ENCODE measurements around the gene WDR74. TPM values are rescaled to one million over a fixed set of nuclear protein-coding genes. Genes with fewer than 3 reads are reported as not detected.

WDR74 gene
- total RNA-seq, 1 experiment from 2014 or later: 222 TPM

GRCh38 chr11:62835336-62835735 is 4.1 kb downstream of the WDR74 start:
- CTCF ChIA-PET: interaction anchor here (0.5 kb wide), 1 partner anchor 44 kb away, joined by 4 read pairs; no protein-coding TSS in a partner anchor
- H3K27ac ChIP-seq (ENCODE audit: low read length): no peak overlapping the region
- DNase-seq: no peak
- no peak overlapping the region for H3K4me2 ChIP-seq (ENCODE audit: low read length)
- H3F3A ChIP-seq (ENCODE audit: low read length, unreplicated experiment): peaks cover 2% of the 10 kb centered on the region
- no peak overlapping the region for H3K4me3 ChIP-seq (ENCODE audit: low read length)
- H3K9me2 ChIP-seq (replicated peaks; ENCODE audit: low read length): no peaks in the 10 kb centered on the region
- H3K9ac ChIP-seq (ENCODE audit: low read length): no peak overlapping the region
- H3K9me3 ChIP-seq (ENCODE audit: low read length): no peaks in the 10 kb centered on the region
- 0 out of 2 replicates have a peak, but pooled peaks cover 5% of the 10 kb centered on the region for H4K20me1 ChIP-seq (ENCODE audit: low read length)
- TF ChIP-seq EZH2phosphoT487 (IDR thresholded peaks at IDR 0.05; ENCODE audit: borderline replicate concordance, low read length) (no peak), CTCF (conservative IDR thresholded peaks at IDR 0.05; ENCODE audit: low read depth, low read length) (no peak), EZH2 (IDR thresholded peaks at IDR 0.05; ENCODE audit: low read length, unreplicated experiment) (no peak)
- ATAC-seq: no peak
- peaks cover 31% of the 10 kb centered on the region for H3K36me3 ChIP-seq (ENCODE audit: low read depth, low read length)
- no TSS peak for BruUV-seq (replicated peaks)
- H3K79me2 ChIP-seq (ENCODE audit: low read length): peaks cover 58% of the 10 kb centered on the region
- H3K27me3 ChIP-seq (ENCODE audit: low read length): no peaks in the 10 kb centered on the region
- no peak overlapping the region for H2AFZ ChIP-seq (ENCODE audit: low read length)
- POLR2A ChIA-PET (ENCODE audit: unreplicated experiment): no interaction called here
- intact Hi-C loops (cut with micrococcal nuclease): no loop called here
- peaks cover 19% of the 10 kb centered on the region for H3K4me1 ChIP-seq (ENCODE audit: insufficient read depth, low read length)

GRCh38 chr11:62832336-62833234 is 6.8 kb downstream of the WDR74 start, which contains the start of gene TEX54:
TEX54 (minus strand) TSS chr11:62832841.
- 0 out of 2 replicates have a peak, but pooled peaks cover 12% of the 10 kb centered on the region for H4K20me1 ChIP-seq (ENCODE audit: low read length)
- H3K4me1 ChIP-seq (ENCODE audit: insufficient read depth, low read length): peaks cover 22% of the 10 kb centered on the region
- H3K27ac ChIP-seq (ENCODE audit: low read length): peak within 1 kb of the TSS; percentile 75
- ChIA-PET CTCF (interaction anchor here (1.0 kb wide), 1 partner anchor 21 kb away, joined by 5 read pairs; no protein-coding TSS in a partner anchor), POLR2A (ENCODE audit: unreplicated experiment) (interaction anchor here (0.7 to 1.5 kb wide), 3 partner anchors 8 to 835 kb away, joined by 9 to 18 read pairs (median 11); partner anchors contain the start of gene ZBTB3)
- no peak for DNase-seq
- H3F3A ChIP-seq (ENCODE audit: low read length, unreplicated experiment): no peaks in the 10 kb centered on the region
- peak within 1 kb of the TSS; percentile 72 for H2AFZ ChIP-seq (ENCODE audit: low read length)
- peaks cover 59% of the 10 kb centered on the region for H3K79me2 ChIP-seq (ENCODE audit: low read length)
- H3K9ac ChIP-seq (ENCODE audit: low read length): peak within 1 kb of the TSS; percentile 85
- H3K9me2 ChIP-seq (replicated peaks; ENCODE audit: low read length): no peaks in the 10 kb centered on the region
- intact Hi-C loops (cut with micrococcal nuclease): loop anchor here (1.0 to 2.0 kb wide), 2 partner anchors 9 to 48 kb away; partner anchors contain the start of gene SLC3A2
- H3K27me3 ChIP-seq (ENCODE audit: low read length): no peaks in the 10 kb centered on the region
- TF ChIP-seq CTCF (conservative IDR thresholded peaks at IDR 0.05; ENCODE audit: low read depth, low read length): no peak
- no peak for TF ChIP-seq EZH2phosphoT487 (IDR thresholded peaks at IDR 0.05; ENCODE audit: borderline replicate concordance, low read length)
- no peaks in the 10 kb centered on the region for H3K9me3 ChIP-seq (ENCODE audit: low read length)
- peaks cover 36% of the 10 kb centered on the region for H3K36me3 ChIP-seq (ENCODE audit: low read depth, low read length)
- peak within 1 kb of the TSS; percentile 99 for H3K4me2 ChIP-seq (ENCODE audit: low read length)
- peak within 1 kb of the TSS; percentile 91 for H3K4me3 ChIP-seq (ENCODE audit: low read length)
- peak; percentile 20 for ATAC-seq
- TSS peak; percentile 87 for BruUV-seq (replicated peaks)

All from PC-3 (cell line).